DMS114 treated with DMSO at 0.1 percent for 48 hours (cell line): ENCODE results near the gene PRKCSH.
A peak's percentile ranks its signal among the peaks of the same experiment; 100 is the strongest.
"Not testable (repeated sequence)": the region's sequence is repeated elsewhere in the genome, so short reads cannot be mapped to it uniquely, and the experiment has no call there.

Source experiments
- DNase-seq: peaks from one replicate; lab custom pipeline; 2025; ENCODE audit not compliant: unreplicated experiment; lab: John Stamatoyannopoulos, UW

The PRKCSH gene, protein sequence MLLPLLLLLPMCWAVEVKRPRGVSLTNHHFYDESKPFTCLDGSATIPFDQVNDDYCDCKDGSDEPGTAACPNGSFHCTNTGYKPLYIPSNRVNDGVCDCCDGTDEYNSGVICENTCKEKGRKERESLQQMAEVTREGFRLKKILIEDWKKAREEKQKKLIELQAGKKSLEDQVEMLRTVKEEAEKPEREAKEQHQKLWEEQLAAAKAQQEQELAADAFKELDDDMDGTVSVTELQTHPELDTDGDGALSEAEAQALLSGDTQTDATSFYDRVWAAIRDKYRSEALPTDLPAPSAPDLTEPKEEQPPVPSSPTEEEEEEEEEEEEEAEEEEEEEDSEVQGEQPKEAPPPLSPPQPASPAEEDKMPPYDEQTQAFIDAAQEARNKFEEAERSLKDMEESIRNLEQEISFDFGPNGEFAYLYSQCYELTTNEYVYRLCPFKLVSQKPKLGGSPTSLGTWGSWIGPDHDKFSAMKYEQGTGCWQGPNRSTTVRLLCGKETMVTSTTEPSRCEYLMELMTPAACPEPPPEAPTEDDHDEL

DNA sequence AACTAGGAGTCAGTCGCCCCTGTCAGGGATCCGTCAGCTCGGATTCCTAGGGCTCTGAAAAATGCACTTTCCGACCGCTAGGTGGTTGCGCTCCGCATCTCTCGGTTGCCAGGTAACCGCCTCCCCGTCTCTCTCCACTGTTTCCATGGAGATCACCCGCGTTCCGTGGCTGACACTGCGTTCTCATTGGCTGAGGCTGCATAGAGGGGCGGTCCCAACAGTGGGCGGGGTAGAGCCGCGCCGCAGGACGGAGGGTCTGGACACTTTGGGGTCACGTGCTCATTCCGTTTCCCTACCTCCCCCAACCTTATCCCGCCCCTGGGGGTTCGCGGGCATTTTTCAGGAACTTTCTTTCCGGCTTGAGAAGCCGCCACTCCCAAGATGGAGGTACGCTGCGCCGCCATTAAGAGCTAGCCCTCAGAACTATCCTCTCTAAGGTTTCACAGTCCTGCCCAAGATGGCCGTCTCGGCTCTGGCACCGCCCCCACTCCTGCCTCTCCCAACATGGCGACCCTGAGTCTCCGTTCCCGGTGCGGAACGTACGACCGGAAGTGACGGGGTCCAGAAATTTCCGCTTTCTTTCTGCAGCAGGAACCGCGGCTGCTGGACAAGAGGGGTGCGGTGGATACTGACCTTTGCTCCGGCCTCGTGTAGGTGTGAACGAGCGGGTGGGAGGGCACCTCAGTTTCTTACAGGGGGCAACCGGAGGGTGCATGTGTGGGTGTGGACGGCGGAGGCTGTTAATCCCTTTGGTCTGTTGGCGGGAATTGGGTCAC, at the start of gene PRKCSH, which contains the start of gene ODAD3:
Gene PRKCSH (plus strand): TSS at position 579 of the 776 bp plus-strand sequence. CDS start 483 bp downstream, outside the sequence.
Gene ODAD3 (minus strand): TSS at position 65 of the 776 bp plus-strand sequence. CDS start 105 bp downstream, outside the sequence.
- peak; percentile 97 for DNase-seq

GRCh38 chr19:11387162-11388034, 48.0 kb upstream of the PRKCSH start:
- no peak for DNase-seq

- DNase-seq, result no peak
Measured at GRCh38 chr19:11390359-11390758, 45.1 kb upstream of the PRKCSH start.

- no peak for DNase-seq
Measured at GRCh38 chr19:11390933-11391680, 44.3 kb upstream of the PRKCSH start.

DNA sequence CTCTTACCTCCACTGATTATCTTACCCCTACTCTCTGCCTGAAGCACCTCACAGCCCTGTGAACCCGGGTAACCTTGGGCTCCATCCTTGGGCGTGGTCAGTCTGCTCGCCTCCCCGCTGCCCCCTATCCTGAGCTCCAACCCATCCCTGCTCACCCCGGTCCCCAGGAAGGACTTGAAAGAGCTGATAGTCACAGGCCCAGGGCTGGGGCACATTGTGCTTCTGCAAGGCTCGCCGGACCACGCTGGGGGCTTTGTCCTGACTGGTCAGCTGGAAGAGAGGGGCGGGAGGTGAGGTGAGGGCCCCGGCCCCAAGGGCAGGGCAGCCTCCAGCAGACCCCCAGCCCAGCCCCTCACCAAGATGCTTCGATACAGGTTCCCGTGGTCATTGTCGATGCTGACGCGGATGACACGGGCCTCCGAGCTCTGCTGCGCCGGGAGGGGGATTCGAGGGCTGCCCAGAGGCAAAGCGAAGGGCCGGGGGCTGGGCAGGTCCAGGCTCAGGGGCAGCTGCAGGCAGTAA, 38.3 kb upstream of the PRKCSH start:
- no peak for DNase-seq

GRCh38 chr19:11399667-11400066, 35.8 kb upstream of the PRKCSH start:
- no peak for DNase-seq

DNA sequence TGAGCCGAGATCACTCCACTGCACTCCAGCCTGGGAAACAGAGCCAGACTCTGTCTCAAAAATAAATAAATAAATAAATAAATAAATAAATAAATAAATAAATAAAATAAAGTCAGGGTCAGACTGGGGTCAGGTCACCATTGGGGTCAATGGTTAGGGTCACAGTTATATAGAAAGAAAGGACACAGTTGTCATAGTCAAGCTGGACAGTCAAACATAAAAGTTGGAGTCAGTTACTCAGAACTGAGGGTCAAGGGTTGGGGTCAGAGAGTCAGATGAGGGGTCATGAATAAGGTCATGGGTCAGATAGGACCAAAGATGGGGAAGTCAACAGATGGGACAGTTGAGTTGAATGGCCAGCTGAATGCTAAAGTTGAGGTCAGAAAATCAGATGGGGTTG, 34.6 kb upstream of the PRKCSH start:
- no peak for DNase-seq

DNA sequence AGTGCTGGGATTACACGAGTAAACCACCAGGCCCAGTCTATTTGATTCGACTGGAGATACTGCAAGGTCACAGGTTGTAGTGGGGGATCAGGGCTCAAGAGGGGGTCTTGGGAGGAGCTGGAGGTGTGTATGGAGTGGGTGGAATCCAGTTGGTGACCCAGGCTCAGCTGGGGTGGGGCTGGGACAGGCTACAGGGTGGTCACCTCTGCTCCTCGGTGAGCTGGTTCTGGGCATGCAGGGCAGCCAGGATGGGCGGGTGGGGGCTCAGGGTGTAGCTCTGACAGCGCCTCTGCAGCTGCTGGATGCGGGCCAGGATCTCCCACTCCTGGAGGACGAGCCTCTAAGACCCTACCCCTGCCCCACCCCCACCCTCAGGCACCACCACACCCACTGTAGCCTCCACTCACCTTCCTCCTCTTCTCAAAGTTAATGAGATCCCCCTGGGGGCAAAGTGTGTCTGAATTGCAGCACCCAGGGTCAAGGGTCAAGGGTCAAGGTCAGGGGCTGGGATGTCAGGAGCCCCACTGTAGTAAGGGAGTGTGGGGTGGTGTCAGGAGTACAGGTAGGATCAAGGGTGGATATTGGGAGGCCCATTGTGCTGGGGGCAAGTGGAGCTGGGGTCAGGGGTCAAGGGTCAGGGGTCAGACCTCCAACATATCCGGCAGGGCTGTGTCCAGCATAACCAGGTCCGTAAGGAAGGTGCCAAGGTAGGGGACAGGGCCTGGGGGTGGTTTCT, 33.5 kb upstream of the PRKCSH start:
- no peak for DNase-seq

DNA sequence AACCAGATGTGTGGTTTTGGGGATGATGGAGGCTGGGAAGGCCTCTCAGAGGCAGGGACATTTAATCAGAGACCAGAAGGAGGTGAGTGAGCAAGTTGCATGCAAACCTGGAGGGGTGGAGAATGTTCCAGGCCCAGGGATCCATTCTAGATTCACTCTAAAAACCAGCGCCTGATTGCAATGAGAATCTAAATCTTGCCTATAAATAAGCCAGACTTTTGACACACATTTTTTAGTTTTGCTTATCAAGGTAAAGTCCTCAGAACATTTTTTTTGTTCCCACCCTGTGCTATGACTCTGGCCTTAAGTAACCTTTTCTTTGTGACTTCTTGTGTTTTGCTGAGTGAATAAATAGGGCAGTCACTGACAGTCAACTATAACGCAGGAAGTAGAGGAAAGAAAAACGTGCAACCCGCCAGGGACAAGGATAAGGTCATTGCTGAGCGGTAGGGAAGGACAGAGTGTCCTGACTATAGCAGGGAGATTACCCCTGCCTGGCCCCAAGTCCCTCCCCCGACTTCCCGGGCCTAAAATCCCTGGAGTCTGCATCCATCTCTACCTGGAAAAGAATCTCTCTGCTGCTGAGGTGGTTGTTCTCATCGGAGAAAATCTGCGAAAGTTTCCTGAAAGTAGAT, 30.7 kb upstream of the PRKCSH start:
- no peak for DNase-seq

DNA sequence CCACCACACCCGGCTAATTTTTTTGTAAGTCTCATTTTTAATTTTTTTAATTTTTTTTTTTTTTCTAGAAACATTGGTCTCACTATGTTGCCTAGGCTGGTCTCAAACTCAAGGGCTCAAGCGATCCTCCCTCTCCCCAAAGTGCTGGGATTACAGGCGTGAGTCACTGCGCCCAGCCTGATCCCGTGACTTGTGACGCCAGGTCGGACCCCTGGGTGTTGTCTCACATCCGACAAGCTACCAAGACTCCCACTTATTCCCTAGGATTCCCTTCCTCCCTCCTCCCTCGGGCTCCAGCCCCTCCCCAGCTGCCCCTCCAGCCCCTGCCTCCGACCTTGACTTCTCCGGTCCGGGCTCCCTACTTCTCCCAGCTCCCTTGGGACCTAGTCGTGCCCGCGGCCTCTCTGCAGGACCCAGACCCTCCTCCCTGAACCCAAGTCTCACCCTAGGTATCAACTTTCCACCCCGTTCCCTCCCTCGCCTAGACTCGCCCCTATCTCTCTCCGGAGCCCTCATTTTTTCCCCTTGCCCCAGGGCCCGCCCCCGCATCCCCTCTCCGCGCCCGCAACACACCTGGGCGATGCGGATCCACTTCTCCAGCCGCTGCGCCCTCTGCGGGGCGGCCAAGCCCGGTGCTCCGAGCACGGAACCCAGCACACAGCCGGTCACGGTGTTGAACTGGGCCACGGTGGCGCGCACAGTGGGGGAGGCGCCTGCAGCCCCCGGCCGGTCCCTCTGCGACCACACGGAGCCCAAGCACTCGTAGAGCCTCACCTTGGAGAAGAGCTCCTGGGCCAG, 29.4 kb upstream of the PRKCSH start:
- no peak for DNase-seq

DNA sequence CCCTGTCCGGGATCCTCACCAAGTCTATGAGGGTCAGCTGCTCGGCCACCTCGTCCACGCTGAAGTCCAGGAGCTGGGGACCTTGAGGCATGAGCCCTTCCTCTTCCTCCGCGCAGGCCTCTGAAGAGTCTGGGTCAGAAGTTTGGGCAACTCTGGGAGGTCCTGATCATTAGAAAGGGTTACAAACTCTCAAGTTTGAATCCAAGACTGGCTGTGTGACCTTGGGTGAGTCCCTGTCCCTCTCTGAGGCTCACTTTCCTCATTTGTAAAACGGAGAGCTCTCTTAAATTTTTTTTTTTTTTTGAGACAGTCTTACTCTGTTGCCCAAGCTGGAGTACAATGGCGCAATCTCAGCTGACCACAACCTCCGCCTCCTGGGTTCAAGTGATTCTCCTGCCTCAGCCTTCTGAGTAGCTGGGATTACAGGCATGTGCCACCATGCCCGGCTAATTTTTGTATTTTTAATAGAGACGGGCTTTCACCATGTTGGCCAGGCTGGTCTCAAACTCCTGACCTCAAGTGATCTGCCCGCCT, 28.7 kb upstream of the PRKCSH start:
- not testable (repeated sequence) for DNase-seq

- no peak for DNase-seq
Measured at GRCh38 chr19:11408591-11408990, 26.8 kb upstream of the PRKCSH start.

DNA sequence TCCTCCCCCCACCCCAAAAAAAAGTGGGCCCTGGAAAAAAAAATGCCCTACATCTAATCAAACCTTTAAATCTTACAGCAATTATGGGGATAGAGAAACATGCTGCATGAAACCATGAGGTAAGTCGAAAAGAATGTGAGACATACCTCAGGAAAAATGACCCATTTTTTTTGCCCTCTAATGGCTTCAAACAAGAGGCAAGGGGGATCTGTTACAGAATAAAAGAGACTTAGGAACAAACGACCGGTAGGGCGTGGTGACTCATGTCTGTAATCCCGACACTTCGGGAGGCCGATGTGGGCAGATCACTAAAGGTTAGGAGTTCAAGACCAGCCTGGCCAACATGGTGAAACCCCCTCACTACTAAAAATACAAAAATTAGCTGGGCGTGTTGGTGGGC, 24.8 kb upstream of the PRKCSH start:
- no peak for DNase-seq

DNA sequence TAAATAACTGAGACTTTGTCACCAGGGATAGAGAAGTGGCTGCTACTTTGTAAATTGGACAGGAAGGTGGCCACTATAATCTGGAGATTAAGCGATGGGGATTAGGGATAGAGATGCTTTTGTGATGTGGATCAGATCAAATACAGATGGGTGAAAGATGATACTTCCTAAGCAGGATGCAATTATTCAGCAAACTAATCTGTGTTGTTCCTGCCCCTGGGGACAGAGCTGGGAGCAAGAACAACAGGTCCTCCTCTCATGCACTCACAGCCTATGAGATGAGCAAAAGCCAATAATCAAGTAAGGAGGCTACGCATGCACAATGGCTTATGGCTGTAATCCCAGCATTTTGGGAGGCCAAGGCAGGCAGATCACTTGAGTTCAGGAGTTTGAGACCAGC, 20.9 kb upstream of the PRKCSH start:
- DNase-seq, result no peak

- DNase-seq, result no peak
Measured at GRCh38 chr19:11416346-11417052, 18.9 kb upstream of the PRKCSH start.

DNA sequence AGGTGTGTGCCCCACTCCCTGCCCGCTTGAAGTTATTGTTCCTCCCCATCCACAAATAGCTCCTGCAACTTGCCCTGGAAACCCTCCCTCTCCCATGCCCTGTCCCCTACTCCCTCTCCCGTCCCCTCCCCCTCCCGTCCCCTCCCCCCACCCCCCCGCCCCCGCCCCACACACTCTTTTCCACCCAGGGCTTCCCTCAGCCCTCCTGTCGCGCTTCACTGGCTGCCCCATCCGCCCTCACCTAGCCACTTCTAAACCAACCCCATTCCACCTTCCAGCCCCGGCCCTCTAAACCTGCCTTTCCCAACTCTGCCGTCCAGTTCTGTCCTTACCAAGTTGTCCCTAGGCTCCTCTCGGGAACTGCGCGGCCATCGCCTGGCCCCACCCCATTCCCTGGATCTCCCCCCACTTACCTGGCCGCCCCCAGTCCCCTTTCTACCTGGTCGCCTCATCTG, 17.3 kb upstream of the PRKCSH start:
- no peak for DNase-seq
